Measurements from ENCODE around the gene LIF. TPM values are rescaled to one million over a fixed set of nuclear protein-coding genes. Genes with fewer than 3 reads are reported as not detected.

LIF gene
- polyA plus RNA-seq, 1 of the 3 experiments (the other 2 are of a cell fraction) = 24.6 TPM

DNA sequence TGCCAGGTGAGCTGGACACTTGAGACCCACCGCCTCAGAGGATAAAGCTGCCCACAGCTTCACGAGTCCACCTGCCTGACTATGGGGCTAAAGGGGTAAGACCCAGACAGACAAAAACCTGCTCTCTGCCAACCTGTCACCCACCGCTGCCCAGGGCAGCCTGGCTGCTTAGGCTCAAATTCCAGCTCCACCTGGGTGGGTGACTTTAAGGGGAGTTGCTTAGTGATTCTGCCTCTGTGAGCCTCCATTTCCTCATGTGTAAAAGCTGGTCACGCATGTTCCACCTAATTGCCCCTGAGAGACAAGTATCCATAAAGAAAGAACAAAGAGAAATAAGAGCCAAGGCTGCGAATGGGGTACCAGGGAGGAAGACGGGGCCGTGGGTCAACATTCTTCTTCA is 46.5 kb upstream of the LIF start:
- H3K36me3 ChIP-seq (replicated peaks in 1 of 2; ENCODE audit: control insufficient read depth in 1 of 2, insufficient read depth in 2 of 2, low read length in 1 of 2) = peaks cover 0 to 47% of the 10 kb centered on the region in 2 experiments
- 94% methylated on average over 7 of the region's 7 CpGs for WGBS (ENCODE audit: low lambda C conversion rate)
- TF ChIP-seq NFIC (IDR thresholded peaks at IDR 0.05; ENCODE audit: borderline replicate concordance) = no peak
- no peak for TF ChIP-seq IRF3 (IDR thresholded peaks at IDR 0.05; ENCODE audit: low read depth, low read length)
- TF ChIP-seq ZBTB33 (IDR thresholded peaks at IDR 0.05; ENCODE audit: borderline replicate concordance, low read depth) = no peak
- TF ChIP-seq MXI1 (IDR thresholded peaks at IDR 0.05; ENCODE audit: low read depth, low read length) = no peak
- TF ChIP-seq POLR2AphosphoS5 (IDR thresholded peaks at IDR 0.05; ENCODE audit: low read depth, low read length) = no peak
- TF ChIP-seq YY1 (IDR thresholded peaks at IDR 0.05; ENCODE audit: low read depth) = no peak
- TF ChIP-seq USF2 (IDR thresholded peaks at IDR 0.05; ENCODE audit: borderline replicate concordance, low read depth, low read length) = no peak
- TF ChIP-seq MAX (IDR thresholded peaks at IDR 0.05; ENCODE audit: low read depth) = no peak
- no peak for TF ChIP-seq CTCF (IDR thresholded peaks at IDR 0.05)
- TF ChIP-seq CHD2 (IDR thresholded peaks at IDR 0.05; ENCODE audit: low read length, partially characterized antibody) = no peak
- TF ChIP-seq, protein P1, sequence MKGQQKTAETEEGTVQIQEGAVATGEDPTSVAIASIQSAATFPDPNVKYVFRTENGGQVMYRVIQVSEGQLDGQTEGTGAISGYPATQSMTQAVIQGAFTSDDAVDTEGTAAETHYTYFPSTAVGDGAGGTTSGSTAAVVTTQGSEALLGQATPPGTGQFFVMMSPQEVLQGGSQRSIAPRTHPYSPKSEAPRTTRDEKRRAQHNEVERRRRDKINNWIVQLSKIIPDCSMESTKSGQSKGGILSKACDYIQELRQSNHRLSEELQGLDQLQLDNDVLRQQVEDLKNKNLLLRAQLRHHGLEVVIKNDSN (IDR thresholded peaks at IDR 0.05; ENCODE audit: borderline replicate concordance, low read depth) = no peak
- TF ChIP-seq TEAD4 (IDR thresholded peaks at IDR 0.05; ENCODE audit: borderline replicate concordance, insufficient read depth) = no peak
- TF ChIP-seq RCOR1 (IDR thresholded peaks at IDR 0.05; ENCODE audit: low read length) = no peak
- TF ChIP-seq FOSL2 (IDR thresholded peaks at IDR 0.05; ENCODE audit: borderline replicate concordance, low read depth) = no peak
- TF ChIP-seq TCF12 (IDR thresholded peaks at IDR 0.05) = no peak
- no peak for TF ChIP-seq GATA2 (CRISPR knock-in tag; IDR thresholded peaks at IDR 0.05)
- TF ChIP-seq, protein P2, sequence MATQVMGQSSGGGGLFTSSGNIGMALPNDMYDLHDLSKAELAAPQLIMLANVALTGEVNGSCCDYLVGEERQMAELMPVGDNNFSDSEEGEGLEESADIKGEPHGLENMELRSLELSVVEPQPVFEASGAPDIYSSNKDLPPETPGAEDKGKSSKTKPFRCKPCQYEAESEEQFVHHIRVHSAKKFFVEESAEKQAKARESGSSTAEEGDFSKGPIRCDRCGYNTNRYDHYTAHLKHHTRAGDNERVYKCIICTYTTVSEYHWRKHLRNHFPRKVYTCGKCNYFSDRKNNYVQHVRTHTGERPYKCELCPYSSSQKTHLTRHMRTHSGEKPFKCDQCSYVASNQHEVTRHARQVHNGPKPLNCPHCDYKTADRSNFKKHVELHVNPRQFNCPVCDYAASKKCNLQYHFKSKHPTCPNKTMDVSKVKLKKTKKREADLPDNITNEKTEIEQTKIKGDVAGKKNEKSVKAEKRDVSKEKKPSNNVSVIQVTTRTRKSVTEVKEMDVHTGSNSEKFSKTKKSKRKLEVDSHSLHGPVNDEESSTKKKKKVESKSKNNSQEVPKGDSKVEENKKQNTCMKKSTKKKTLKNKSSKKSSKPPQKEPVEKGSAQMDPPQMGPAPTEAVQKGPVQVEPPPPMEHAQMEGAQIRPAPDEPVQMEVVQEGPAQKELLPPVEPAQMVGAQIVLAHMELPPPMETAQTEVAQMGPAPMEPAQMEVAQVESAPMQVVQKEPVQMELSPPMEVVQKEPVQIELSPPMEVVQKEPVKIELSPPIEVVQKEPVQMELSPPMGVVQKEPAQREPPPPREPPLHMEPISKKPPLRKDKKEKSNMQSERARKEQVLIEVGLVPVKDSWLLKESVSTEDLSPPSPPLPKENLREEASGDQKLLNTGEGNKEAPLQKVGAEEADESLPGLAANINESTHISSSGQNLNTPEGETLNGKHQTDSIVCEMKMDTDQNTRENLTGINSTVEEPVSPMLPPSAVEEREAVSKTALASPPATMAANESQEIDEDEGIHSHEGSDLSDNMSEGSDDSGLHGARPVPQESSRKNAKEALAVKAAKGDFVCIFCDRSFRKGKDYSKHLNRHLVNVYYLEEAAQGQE (IDR thresholded peaks at IDR 0.05; ENCODE audit: low read depth, low read length) = no peak
- no peak for TF ChIP-seq RAD21 (IDR thresholded peaks at IDR 0.05; ENCODE audit: low read length)
- CTCF ChIA-PET = interaction anchor here (1.3 to 12.9 kb wide), 2 partner anchors 12 to 98 kb away, joined by 4 to 228 read pairs; partner anchors contain the start of genes RNF215 and SEC14L2
- H4K20me1 ChIP-seq (ENCODE audit: insufficient read depth) = no peaks in the 10 kb centered on the region
- no peak overlapping the region for H3K4me3 ChIP-seq (ENCODE audit: low read depth in 2 of 2, low read length in 1 of 2)
- H3K27ac ChIP-seq (ENCODE audit: low read depth in 2 of 2, low read length in 1 of 2) = no peak overlapping the region
- no peaks in the 10 kb centered on the region for H3K27me3 ChIP-seq (ENCODE audit: insufficient read depth)
- no peaks in the 10 kb centered on the region for H3K9me3 ChIP-seq
- no peaks in the 10 kb centered on the region for H3K9me2 ChIP-seq
- H3K9ac ChIP-seq = no peak overlapping the region
- no peak overlapping the region for H3K4me2 ChIP-seq
- H3K4me1 ChIP-seq (ENCODE audit: control insufficient read depth in 1 of 2, insufficient read depth in 2 of 2, low read depth in 1 of 2, low read length in 1 of 2) = peaks cover 16 to 28% of the 10 kb centered on the region in 2 experiments; a peak in 2 of 4 replicates
- peaks cover 11% of the 10 kb centered on the region for H3F3A ChIP-seq (replicated peaks; ENCODE audit: insufficient read depth)
- POLR2A ChIA-PET = interaction anchor here (1.3 to 1.8 kb wide), 2 partner anchors 64 to 131 kb away, joined by 4 to 6 read pairs; partner anchors contain the start of genes CCDC157 and SF3A1
- no peaks in the 10 kb centered on the region for H3K79me2 ChIP-seq (ENCODE audit: insufficient read depth)
- DNase-seq = no peak
- H2AFZ ChIP-seq (ENCODE audit: low read depth) = no peak overlapping the region

All from SK-N-SH (cell line).